Heart left ventricle (tissue), 13 donors: ENCODE results near the gene TAF5L.

ENCODE experiments used
- CTCF ChIP-seq, 12 donors: fragments of 200-600 bp; sonication (generic) in 4 of 12; IDR thresholded peaks; one replicate each; pipeline versions ENCODE4 v1.5.0 to v1.8.0; 2018 to 2022; ENCODE audit warnings: antibody characterized with exemption in 12 of 12, mild to moderate bottlenecking in 5 of 12
- POLR2A ChIP-seq, 2 donors: fragments of 450-650 bp; IDR thresholded peaks; one replicate each; pipeline ENCODE4 v1.6.1; 2017; ENCODE audit warnings: antibody characterized with exemption in 2 of 2, mild to moderate bottlenecking in 2 of 2, moderate library complexity in 2 of 2
- donor health status: ischemic (EF 13 %, LVEDD 7.1; RV severe dilation, severe dysfunction).
- donor health status: DM: no; HTN: yes; CAD: no.
- donor health status: DM: no; HTN: no; CAD: no.
- donor health status: ischemic (EF 25% LVEDD 6.9; RV normal size, moderate dysfunction).
- donor health status: ischemic (EF 25% LVEDD 5.7; RV mildly dilated, moderate dysfunction).
- donor health status: ischemic (EF 35%, LVEDD 5.7; RV mildly dilated, moderate dysfunction).
- donor health status: nonischemic (EF 11% LVEDD 7.7; RV severe dilation, severe dysfunction).
- donor health status: DM: yes; HTN: yes; CAD: no.
- donor health status: PGD.
- donor health status: ischemic (EF 29% LVEDD 5.4; RV normal size, mild dysfunction).
- donor health status: nonischemic (EF 23%, LVEDD 6.1; RV moderate dilation, normal function).

- TF ChIP-seq CTCF (IDR thresholded peaks at IDR 0.05) (no peak), POLR2A (IDR thresholded peaks at IDR 0.05) (no peak)
Measured at GRCh38 chr1:229572286-229572685, 53.6 kb downstream of the TAF5L start.
